ENCODE measurements around the gene RRBP1.

The RRBP1 gene

GRCh38 chr20:17573463-17573862 lies 108.6 kb downstream of the RRBP1 start:
- Histone ChIP-seq H3K27me3 (ENCODE audit: insufficient read depth, poor library complexity, severe bottlenecking) (no peaks in the 10 kb centered on the region), H3K4me3 (replicated peaks; ENCODE audit: insufficient read depth, low read length) (no peak overlapping the region), H3K27ac (replicated peaks) (no peak overlapping the region)
- DNase-seq (ENCODE audit: low read depth in 1 of 2, low spot score in 1 of 2) = no peak
- TF ChIP-seq POLR2AphosphoS5 (IDR thresholded peaks at IDR 0.05; ENCODE audit: low read depth) = no peak
- no peak for TF ChIP-seq SPI1 (IDR thresholded peaks at IDR 0.05; ENCODE audit: borderline replicate concordance, low read depth)
- TF ChIP-seq GABPA (IDR thresholded peaks at IDR 0.05; ENCODE audit: low read depth) = no peak
- no peak for TF ChIP-seq REST (IDR thresholded peaks at IDR 0.05; ENCODE audit: insufficient replicate concordance, low read depth)
- no peak for TF ChIP-seq CTCF (IDR thresholded peaks at IDR 0.05; ENCODE audit: insufficient read depth, low read length)

- H3K27ac ChIP-seq (replicated peaks) = no peak overlapping the region
- H3K4me3 ChIP-seq (replicated peaks; ENCODE audit: insufficient read depth, low read length) = no peak overlapping the region
- no peak for DNase-seq (ENCODE audit: low read depth in 1 of 2, low spot score in 1 of 2)
- no peaks in the 10 kb centered on the region for H3K27me3 ChIP-seq (ENCODE audit: insufficient read depth, poor library complexity, severe bottlenecking)
- TF ChIP-seq CTCF (IDR thresholded peaks at IDR 0.05; ENCODE audit: insufficient read depth, low read length) = no peak
- no peak for TF ChIP-seq POLR2AphosphoS5 (IDR thresholded peaks at IDR 0.05; ENCODE audit: low read depth)
- TF ChIP-seq REST (IDR thresholded peaks at IDR 0.05; ENCODE audit: insufficient replicate concordance, low read depth) = no peak
- TF ChIP-seq SPI1 (IDR thresholded peaks at IDR 0.05; ENCODE audit: borderline replicate concordance, low read depth) = no peak
- no peak for TF ChIP-seq GABPA (IDR thresholded peaks at IDR 0.05; ENCODE audit: low read depth)
Observed at GRCh38 chr20:17572034-17572638, 109.9 kb downstream of the RRBP1 start.

- no peaks in the 10 kb centered on the region for H3K27me3 ChIP-seq (ENCODE audit: insufficient read depth, poor library complexity, severe bottlenecking)
- peak overlapping the region; percentile 95 for H3K4me3 ChIP-seq (replicated peaks; ENCODE audit: insufficient read depth, low read length)
- H3K27ac ChIP-seq (replicated peaks) = no peak overlapping the region
- TF ChIP-seq REST (IDR thresholded peaks at IDR 0.05; ENCODE audit: insufficient replicate concordance, low read depth) (no peak), POLR2AphosphoS5 (IDR thresholded peaks at IDR 0.05; ENCODE audit: low read depth) (no peak), CTCF (IDR thresholded peaks at IDR 0.05; ENCODE audit: insufficient read depth, low read length) (no peak), GABPA (IDR thresholded peaks at IDR 0.05; ENCODE audit: low read depth) (no peak), SPI1 (IDR thresholded peaks at IDR 0.05; ENCODE audit: borderline replicate concordance, low read depth) (no peak)
- DNase-seq (ENCODE audit: low read depth in 1 of 2, low spot score in 1 of 2) = no peak
Observed at GRCh38 chr20:17571153-17571527, 110.9 kb downstream of the RRBP1 start.

Measured in HL-60 (cell line).